Stimulated activated CD4-positive, alpha-beta T cell treated with anti-CD3 and anti-CD28 coated beads, Interleukin-4, amount 100 ng/mL, for 48 hours (primary cell): Measurements from ENCODE around the gene FUT7.

Source experiments
- DNase-seq, 2 donors: peaks; one replicate each; pipeline ENCODE4 v3.0.0-alpha.2; 2020; ENCODE audit warnings: low read depth in 2 of 2

FUT7 gene, protein sequence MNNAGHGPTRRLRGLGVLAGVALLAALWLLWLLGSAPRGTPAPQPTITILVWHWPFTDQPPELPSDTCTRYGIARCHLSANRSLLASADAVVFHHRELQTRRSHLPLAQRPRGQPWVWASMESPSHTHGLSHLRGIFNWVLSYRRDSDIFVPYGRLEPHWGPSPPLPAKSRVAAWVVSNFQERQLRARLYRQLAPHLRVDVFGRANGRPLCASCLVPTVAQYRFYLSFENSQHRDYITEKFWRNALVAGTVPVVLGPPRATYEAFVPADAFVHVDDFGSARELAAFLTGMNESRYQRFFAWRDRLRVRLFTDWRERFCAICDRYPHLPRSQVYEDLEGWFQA

DNA sequence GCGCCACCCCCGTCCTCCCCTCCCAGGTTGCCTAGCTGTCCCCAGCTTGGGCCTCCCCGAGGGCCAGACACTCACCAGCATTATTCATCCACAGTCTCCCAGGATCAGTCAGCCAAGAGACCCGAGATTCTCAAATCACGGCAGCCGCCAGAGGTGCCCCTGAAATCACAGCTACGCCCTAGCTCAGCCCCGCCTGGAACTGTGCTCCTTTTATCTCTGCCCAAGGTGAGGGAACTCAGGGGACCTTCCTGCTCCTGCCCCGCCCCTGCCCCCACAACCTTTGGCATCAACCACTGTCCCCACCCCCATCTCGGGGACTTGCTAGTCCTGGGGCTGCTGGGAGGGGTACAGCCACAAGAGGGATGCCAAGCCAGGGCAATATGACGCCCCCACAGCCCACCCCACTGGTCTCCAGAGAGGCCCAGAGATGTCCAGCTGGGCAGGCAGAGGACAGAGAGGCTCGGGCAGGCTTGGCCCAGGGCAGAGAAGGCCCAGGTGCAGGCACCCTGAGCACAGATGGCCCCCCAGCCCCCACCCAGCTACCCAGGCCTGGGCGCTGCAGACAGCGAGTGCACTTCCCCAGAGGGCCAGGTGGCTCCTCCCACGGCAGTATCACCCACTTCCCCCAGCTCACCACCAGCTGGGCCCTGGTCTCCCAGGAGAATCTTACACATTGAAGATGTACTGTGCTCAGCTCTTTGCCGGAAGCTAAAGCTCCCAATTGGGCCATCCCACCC, at the start of gene FUT7:
Gene FUT7 (minus strand): TSS at position 185 of the 737 bp plus-strand sequence. CDS start 97 bp downstream, at position 88.
- DNase-seq: no peak

DNA sequence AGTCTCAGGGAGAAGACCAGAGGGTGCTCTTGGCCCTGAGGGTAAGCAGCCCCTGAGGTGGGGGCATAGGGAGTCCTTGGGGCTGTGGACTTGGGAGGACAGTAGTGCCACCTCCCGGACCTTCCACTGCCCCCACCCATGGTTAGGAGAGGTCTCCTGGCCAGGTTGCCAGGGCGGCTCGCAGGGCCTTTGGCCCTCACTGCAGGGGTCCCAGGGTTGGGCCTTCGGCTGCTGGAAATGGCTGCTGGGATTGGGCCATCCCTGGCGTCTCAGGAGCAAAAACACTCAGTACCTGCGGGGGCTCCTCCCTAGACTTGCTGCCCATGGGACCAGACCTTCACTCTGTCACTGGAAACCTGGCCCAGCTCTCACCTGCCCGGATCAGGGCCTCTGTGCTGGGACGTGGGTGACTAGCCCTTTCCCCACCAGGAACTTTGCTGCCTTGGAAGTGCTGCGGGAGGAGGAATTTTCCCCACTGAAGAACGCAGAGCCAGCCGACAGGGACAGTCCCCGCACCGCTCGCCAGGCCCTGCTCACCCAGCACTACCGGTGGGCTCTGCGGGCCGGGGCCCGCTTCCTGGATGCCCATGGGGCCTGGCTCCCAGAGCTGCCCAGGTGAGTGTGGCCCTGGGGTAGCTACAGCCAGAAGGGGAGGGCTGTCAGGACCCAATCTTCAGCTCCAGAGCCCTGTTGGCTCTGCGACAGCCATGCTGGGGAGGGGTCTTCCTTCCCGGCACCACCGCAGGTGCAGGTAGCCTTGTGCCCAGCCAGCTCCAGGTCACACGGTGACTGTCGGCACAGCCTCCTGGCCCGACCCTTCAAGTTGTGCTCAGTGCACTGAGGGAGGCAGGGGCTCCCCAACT, 48.6 kb upstream of the FUT7 start:
- no peak for DNase-seq

DNA sequence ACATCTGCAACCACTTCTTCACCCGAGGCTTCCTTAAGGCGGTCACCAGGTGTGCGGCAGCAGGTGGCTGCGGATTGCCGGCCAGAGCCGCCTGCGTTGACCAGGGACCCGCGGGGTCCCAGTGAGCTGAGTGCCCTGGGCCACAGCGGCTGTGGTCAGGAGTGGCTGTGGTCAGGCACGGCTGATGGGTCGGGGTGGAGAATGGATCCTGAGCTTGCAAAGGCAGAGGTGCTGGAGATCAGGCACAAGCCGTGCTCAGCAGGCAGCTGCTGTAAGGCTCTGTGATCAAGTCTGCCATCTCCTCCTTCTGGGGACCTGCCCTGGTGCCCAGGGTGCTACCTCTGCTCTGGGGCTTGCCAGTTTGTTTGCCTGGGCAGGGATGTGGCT, 47.5 kb upstream of the FUT7 start:
- DNase-seq: no peak

DNA sequence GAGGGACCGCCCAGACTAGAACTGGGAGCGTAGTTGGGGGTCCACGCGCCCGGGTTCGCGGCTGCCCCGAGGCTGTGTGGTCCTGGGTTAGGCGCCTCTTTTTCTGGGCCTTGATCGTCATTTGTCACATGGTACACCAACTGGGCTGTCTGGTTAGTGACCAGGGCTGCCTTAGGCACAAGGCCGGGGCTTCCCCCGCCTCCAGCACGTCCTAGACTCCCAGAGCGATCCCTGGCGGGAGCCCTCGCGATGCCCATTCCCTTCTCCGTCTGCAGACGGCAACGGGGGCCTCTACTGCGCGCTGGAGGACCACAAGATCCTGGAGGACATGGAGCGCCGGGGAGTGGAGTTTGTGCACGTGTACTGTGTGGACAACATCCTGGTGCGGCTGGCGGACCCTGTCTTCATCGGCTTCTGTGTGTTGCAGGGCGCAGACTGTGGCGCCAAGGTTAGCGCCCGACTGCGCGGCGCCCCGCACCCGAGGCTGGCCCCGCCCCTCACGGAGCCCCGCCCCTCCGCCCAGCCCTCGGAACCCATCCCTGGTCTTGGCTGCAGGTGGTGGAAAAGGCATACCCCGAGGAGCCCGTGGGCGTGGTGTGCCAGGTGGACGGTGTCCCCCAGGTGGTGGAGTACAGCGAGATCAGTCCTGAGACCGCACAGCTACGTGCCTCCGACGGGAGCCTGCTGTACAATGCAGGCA, 47.0 kb upstream of the FUT7 start:
- DNase-seq: no peak

DNA sequence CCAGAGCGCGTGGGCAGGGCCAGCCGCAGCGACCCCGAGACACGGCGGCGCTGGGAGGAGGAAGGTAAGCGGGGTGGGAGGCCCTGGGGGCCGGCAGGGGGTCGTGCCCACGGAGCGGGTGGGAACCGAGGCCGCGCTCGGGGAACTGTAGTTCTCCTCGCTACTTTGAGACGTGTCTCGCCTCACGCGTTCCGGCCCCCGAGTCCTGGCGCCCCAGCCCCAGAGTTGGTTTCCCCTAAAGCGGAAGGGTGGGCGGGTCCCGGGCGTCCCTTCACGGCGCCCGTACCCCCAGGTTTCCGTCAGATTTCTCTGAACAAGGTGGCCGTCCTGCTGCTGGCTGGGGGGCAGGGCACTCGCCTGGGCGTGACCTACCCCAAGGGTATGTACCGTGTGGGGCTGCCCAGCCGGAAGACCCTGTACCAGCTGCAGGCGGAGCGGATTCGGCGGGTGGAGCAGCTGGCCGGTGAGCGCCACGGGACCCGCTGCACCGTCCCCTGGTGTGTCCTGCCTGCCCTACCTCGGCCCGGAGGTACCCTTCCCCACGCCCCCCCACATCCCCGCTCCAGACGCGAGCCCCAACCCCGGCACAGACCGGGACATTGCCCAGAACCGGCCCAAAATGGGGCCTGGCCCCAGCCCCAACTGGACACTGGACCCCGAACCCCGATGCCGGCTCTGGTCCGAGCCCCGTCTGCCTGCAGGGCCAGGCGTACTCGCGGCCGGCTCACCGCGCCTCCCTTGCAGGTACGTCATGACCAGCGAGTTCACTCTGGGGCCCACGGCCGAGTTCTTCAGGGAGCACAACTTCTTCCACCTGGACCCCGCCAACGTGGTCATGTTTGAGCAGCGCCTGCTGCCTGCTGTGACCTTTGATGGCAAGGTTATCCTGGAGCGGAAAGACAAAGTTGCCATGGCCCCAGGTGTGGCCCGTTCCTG, 46.1 kb upstream of the FUT7 start:
- peak; percentile 15 to 18 for DNase-seq

DNA sequence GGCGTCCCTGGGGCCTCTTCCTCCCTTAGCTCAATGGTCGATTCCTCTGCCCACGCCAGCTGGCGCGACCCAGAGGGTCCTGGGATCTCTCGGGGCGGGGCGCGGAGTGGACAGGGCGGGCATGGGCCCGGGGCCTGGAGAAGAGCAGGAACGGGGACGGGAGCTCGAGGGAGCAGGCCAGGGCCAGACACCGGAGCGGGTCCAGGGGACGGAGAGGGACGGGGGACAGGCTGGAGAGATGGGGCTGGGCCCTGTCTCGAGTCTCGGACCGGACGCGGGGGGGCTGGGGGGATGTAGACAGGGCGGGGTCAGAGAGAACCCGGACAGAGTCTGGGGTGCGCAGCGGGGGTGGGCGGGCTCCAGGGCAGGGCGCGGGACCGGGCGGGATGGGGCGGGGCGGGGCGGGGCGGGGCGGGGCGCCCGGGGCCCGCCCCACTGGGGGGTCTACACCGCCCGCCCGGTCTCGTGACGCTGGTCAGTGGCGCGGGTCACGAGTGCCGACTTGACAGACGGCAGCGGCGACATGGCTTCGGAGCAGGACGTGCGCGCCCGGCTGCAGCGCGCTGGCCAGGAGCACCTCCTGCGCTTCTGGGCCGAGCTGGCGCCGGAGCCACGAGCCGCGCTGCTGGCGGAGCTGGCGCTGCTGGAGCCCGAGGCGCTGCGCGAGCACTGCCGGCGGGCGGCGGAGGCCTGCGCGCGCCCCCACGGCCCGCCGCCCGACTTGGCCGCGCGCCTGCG, 45.3 kb upstream of the FUT7 start, which contains the start of gene UAP1L1:
Gene UAP1L1 (plus strand): TSS at position 508 of the 738 bp plus-strand sequence. CDS start 16 bp downstream, at position 524.
- DNase-seq: peak; percentile 18 to 23

DNA sequence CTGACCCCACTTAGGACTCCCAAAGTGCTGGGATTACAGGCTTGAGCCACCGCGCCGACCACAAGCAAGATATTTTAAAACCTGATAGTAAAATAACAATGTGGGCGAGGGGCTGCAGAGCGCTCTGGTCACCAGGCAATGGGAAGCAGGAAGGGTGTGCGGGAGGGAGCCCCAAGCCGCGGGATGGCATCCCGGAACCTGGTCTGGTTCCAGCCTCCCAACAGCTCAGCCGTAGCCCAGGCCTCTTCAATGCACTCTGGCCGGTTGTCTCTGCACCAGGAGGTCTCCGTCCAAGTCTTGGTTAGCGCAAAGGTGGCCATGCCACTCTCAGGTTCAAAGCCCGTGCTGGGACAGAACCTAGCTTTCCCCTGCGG, 44.7 kb upstream of the FUT7 start:
- DNase-seq: no peak

DNA sequence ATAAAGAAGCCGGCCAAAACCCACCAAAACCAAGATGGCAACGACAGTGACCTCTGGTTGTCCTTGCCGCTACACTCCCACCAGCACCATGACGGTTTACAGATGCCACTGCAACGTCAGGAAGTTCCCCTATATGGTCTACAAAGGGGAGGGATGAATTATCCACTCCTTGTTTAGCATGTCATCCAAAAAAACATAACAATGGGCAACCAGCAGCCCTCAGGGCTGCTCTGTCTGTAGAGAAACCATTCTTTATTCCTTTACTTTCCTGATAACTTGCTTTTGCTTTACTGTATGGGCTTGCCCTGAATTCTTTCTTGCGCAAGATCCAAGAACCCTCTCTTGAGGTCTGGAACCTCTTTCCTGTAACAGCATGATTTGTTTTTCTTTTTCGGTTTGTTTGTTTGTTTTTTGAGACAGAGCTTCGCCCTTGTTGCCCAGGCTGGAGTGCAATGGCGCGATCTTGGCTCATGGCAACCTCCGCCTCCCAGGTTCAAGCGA, 43.4 kb upstream of the FUT7 start:
- DNase-seq: no peak

DNA sequence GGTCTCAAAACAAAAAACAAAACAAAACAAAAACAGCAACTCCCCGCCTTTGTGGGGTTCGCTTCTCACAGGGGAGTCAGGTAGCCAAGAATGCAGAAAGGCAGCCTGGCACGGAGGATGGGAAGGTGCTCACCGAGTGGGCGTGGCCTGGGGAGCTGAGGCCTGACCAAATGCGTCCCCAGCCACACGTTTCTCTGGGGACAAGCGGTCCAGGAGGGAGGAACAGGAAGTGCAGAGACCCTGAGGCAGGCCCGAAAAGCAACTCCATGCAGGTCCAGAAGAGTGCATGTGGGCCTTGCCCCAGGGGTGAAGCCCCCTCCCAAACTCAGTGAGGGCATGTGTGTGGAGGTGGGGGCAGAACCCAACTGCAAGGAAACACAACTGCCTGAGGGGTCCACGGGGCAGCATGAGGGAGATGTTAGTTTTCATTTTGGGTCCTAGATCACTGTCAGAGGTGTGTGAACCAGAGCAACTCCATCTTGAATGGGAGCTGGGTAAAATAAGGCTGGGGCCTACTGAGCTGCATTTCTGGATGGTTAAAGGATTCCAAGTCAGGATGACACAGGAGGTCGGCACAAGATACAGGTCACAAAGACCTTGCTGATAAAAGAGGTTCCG, 42.9 kb upstream of the FUT7 start:
- DNase-seq: no peak

DNA sequence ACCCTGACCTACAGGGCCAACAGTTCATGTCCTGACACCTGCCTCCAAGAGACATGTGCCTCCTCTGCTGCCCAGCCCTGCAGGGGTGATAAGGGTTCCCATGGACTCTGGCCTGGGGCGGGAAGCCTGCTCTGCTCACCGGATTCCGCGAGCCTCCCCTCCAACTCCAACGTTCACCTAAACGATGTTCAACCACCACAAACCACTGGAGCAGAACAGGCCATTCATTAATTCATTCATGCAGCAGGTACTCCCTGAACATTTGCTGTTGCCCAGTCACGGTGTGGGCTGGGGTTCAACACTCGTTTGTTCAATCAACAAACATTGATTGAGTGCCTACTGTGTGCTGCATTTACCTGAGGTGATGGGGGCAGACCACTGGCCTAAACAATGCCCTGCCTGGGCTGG, 42.1 kb upstream of the FUT7 start:
- DNase-seq: no peak

DNA sequence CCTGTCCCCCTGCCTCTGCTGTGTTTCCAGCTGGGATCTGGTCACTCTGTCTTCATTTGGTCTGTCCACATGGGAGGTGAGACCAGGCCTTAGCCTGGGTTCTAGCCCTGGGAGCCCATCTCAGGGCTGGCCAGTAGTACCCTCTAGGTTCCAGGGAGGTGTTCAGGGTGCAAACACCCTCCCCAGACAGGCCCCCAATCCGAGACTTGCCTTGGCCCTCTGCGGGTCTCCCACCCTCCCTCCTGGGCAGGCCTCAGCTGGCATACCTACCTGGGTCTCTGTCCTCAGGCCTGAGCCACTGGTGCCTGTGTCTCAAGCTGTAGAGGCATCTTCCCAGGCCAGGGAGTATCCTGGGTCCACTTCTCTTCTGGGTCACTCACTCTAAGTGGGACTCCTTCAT, 39.4 kb upstream of the FUT7 start:
- no peak for DNase-seq

DNA sequence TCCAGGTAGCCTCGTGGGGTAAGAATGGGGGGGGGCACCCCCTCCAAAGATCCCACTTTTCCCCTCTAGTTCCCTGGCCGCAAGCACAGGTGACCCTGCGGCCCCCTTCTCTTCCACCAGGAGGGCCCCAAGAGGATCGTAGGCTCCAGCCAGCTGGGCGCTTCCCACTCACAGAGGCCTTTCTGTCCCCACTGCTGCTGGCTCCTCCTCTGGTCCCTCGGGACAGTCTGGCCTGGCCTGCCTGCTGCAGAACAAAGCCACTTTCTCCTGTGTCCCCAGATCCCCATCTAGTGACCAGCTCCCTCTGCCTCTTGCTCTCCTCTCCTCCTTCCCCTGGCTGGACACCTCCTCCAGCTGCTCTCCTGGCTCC, 39.0 kb upstream of the FUT7 start:
- no peak for DNase-seq

DNA sequence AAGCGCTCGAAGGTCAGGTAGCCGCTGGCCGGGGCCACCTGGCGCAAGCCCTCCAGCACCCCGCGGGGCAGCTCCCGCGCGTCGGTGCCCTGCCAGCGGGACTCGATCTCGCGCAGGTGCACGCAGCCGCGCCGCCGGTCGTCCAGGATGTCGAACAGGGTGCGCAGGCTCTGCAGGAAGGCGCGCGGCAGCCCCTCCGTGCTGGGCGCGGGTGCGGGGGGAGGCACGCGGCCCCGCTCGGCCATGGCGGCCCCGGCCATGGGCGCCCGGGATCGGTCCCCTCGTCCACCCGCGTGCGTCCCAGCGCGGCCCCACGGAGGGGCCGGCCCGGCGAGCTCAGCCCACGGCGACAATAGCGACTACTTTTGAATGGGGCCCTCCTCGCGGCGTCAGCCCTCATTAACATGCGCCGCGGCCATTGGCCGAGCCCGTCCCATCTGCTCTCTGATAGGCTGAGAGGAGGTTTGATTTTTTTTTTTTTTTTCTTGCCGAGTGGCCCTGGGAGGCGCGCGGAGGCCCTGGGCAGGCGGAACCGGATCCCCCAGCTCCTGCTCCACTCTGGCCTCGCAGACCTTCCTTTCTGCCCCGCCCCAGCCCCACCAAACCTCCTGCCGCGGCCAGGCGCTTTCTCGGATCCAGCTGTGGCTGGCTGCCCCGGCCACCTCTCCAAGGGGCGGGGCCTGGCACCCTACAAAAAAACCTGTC, 38.5 kb upstream of the FUT7 start, which contains the start of gene SAPCD2:
Gene SAPCD2 (minus strand): TSS at position 357 of the 705 bp plus-strand sequence. CDS start 97 bp downstream, at position 260.
- DNase-seq: peak; percentile 72 to 79

DNA sequence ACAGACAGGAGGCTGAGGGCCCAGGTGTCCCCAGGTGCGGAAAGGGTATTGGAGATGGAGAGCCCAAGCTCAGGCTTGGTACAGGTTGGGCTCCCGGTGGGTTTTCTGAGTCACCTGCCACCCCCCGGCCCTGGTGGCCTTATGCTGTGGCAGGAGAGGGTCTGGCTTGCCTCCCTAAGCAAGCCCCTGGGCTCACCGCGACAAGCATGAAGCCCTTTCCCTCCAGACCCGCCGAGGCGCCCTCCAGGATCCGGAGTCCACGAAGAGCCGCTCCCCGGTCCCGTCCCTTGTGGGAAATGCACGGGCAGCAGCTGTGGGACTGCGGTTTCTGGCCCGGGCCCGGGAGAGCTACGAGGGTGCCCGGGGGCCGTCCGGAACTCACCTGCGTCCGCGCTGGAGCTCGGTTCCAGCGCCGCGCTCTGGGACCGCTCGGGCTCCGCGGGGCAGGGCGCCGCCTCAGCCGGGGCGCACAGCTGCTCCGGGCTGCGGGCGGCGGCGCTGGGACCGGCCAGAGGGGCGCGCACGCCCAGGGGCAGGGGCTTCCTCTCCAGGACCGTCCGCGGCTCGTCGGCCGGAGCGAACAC, 37.7 kb upstream of the FUT7 start:
- DNase-seq: no peak

DNA sequence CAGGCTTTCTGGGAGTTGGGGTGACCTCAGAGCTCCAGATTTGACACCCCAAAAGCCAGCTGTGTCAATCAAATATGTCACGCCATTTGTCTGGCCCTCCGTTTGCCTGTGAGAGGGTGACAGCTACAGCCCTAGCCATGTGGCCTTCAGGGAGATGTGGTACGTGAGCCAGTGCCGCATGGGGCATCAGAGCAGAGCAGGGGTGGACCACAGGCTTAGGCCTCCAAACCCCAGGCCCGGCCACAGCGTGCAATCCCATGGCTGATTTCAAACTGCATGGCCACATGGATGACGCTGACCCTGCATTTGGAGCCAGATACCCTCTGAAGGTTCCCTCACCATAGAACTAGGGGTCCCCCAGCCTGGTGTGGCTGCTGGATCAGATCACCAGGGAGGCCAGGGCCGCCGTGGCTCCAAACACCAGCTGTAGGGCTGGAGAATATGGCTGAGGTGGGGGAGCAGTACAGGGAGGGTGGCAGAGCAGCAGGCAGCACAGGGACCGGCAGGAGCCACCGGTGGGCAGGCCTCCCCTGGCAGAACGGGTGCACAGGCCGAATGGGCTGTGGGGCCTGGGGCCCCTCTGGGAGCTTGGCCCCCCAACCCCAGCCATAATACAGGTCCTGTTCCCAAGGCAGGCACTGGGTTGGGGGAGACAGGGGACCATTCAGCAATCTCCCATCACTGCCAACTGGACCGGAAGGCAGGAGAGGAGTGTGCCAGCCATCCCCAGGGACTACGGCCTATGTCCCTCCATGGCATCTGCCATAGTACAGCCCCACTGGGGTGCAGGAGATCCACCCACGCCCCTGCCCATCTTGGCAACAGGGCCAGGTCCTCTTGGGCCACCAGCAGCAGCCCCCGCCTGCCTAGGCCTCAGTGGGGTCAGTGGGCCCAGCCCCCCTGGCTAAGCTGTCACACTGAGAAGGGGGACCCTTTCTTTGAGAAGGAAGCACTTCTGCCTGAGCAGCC, 36.9 kb upstream of the FUT7 start:
- DNase-seq: no peak

DNA sequence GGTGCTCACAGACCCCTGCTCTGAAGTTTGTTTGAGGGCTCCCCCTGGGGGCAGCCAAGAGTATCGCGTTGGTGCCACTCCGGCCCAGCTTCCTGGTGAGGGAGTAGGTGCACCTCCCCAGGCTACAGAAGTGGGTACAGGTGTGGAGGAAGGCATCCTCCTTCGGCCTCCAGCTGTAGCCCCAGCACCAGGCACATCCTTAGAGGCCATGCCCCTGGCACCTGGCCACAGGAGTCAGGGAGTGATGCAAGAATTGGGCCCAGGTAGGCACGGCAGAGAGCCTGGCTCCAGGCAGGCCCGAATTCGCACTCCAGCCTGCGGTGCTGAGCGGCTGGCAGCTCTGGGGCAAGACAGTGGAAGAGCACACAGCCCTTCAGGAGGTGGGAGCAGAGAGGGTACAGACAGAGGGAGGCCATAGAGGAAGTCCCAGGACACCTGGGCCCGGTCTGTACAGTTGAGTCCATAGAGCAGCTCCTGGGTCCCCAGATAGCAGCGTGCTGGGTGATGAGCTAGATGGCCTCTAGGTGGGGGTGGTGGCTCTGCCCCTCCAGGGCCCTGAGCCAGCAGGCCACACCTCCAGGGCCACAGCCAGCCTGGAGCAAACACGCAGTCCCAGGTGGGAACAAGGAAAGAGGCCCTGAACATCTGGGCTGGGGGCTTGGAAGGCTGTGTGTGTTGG, 36.1 kb upstream of the FUT7 start:
- DNase-seq: peak; percentile 77 to 78
